GF-D8 (cell line): ENCODE results near the gene PLPP6.

Source experiments
- DNase-seq: peaks from one replicate; lab custom pipeline; 2025; lab: John Stamatoyannopoulos, UW

The PLPP6 gene

GRCh38 chr9:4662989-4663792, 1.1 kb downstream of the PLPP6 start:
- no peak for DNase-seq

DNA sequence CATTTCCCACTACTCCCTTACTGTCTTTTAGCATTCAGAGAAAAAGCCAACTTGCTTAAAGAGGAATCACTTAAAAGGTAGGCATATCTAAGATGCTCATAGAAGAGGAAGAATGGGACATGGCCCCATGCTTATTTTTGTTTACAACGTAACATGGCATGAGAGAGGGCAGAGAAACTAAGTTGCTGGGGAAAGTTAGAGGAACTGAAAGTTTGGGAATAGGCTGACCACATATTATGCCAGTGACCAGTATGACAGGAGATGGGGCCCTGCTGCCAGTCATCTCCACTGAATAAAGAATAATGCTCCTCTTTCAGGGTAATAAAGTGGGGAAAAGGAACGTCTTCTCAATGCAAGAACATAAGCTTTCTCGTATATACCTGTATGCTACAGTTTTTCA, 1.9 kb downstream of the PLPP6 start:
- no peak for DNase-seq

DNA sequence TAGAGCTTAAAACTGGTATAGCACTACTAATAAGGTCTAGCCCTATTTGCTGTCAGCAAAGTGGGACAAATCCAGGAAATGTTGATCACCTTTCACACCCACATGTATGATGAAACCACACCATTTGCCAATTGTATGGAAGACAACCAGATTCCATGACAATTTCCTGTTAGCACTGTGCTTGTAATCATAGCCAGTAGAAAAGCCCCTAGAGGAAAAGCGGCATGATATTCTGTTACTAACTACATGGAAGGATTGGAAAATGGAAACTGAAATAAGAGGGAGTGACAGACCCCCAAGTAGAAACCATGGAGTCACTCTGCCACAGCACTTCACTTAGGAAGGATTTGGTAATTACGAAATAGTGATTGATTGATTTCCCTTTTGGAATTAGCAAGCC, 3.3 kb downstream of the PLPP6 start:
- DNase-seq, result no peak

DNA sequence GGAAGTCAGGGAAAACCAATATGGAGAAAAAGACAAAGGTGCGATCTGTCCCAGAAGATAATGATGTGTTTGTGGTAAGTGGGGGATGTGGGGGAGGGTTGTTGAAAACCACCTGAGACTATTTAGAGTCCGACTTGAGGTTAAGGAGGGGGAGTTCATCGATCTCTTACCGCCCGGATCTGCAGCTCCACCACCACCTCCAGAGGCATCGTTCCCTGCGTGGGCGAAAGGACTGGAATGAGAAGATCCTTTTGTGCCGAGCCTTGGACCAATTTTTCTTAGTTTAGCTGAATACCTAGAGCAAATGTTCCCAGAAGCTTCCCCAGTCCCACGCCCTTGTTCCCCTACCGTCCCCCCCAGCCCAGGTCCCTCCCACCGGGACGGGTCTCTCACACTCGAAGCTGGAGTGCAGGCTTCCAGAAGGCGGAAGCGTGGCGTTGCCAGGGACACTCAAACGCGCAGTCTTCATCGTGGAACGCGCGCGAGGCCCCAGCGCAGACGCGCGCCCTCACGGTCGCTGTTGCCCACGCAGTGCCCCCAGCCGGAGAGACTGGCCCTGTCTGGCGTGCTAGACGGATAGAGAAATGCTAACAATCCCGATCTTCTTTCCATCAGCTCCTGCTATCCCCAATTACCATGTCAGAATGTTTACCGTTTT, 4.1 kb downstream of the PLPP6 start, which contains the start of gene SPATA6L:
Gene SPATA6L, minus strand, starts transcription at position 439 of the 658 bp plus-strand sequence. Its CDS starts 230 bp downstream, at position 209.
- no peak for DNase-seq

DNA sequence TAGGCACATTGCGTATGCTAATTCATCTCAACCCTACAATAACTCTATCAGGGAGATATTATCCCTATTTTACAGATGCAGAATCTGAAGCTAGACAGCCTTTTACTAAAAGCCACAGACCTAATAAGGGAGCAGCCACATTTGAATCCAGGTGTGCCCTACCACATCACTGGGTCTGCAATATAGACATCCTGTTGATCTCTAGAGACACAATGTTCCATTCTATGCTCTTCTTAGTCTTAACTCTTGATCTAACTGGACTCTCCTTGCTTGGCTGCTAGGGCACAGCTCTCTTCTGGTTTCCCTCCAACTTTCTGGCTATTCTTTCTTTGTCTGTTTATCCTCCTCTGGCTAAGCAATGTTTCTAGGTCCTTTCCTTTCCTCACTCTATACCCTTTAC, 5.6 kb downstream of the PLPP6 start:
- DNase-seq, result no peak

- DNase-seq, result no peak
Measured at GRCh38 chr9:4668604-4669003, 6.5 kb downstream of the PLPP6 start.

DNA sequence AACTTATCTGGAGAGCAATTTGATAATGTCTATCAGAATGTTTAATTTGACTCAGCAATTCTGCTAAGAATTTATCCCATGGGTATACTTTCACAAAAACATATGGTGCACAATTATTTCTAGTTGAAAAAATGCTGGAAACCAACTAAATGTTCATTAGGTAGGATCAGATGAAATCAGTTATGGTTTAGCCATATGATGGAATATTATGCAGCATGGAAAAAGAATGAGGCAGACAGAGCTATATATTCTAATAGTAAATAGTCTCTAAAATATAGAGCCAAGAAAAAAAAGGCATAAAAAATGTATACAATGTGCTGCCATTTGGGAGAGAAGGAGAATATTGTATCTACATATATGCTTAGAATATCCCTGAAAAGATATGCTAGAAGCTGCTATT, 7.8 kb downstream of the PLPP6 start:
- no peak for DNase-seq

GRCh38 chr9:4670591-4670990, 8.5 kb downstream of the PLPP6 start:
- peak; percentile 65 for DNase-seq

- no peak for DNase-seq
Measured at GRCh38 chr9:4671737-4672136, 9.6 kb downstream of the PLPP6 start.

DNA sequence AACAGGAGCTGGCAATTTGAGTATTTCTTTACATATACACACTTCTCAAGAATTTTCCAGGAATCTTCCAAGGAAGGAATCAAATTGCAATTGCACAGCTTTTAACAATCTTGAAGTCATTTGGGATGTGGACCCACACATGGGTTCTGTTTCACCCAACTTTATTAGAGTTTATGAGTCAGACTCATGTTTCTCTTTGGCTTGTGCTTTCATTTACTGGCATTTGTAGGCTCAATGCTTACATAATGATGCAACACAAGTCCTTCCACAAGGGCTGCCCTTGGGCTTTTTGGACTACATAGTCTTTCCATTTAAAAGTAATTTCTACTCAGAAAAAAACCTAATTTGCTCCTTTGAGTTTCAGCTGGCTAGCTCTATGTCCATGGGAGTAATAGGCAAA, 12.7 kb downstream of the PLPP6 start:
- DNase-seq, result no peak

DNA sequence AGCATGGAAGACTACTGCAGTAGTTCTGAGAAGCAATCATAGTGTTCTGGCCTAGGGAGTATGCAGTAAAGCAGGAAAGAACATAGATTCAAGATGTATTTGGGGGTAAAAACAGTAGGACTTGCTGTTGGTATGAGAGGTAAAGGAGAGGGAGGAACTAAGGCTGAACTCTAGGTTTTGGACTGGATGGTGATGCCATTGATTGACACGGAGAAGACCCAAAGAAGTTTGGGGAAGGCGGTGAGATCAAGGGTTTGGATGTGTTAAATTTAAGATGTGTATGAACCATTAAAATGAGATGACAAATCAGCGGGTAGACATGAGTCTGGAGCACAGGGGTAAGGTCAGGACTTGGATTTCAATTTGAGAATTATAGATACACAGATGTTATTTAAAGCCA, 15.3 kb downstream of the PLPP6 start:
- DNase-seq, result no peak

DNA sequence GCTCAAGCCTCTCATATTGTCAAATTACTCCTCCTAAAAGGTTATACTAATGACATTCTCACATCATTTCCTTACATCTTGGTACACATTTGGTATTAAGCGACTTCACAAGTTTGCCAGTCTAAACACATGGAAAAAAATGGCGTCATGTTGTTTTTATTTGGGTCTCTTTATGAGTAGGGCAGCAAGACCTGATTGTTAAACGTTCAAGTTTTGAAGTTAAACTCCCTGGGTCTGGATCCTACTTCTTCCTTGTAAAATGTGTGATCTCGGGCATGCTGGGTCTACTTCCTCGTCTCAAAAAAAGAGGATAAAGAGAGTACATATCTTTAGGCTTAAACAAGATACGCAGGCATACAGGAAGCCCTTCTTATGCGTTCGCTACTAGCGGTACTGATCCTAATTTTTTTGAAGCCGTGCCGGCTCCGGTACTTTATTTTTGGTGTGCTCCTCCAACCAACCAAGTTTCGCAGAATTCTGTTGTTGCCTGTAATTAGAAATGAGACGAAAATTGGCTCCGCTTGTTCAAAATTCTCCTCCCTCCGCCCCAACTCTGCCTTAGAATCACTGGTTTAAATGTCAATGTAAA, 16.7 kb downstream of the PLPP6 start:
- DNase-seq, result peak; percentile 43

DNA sequence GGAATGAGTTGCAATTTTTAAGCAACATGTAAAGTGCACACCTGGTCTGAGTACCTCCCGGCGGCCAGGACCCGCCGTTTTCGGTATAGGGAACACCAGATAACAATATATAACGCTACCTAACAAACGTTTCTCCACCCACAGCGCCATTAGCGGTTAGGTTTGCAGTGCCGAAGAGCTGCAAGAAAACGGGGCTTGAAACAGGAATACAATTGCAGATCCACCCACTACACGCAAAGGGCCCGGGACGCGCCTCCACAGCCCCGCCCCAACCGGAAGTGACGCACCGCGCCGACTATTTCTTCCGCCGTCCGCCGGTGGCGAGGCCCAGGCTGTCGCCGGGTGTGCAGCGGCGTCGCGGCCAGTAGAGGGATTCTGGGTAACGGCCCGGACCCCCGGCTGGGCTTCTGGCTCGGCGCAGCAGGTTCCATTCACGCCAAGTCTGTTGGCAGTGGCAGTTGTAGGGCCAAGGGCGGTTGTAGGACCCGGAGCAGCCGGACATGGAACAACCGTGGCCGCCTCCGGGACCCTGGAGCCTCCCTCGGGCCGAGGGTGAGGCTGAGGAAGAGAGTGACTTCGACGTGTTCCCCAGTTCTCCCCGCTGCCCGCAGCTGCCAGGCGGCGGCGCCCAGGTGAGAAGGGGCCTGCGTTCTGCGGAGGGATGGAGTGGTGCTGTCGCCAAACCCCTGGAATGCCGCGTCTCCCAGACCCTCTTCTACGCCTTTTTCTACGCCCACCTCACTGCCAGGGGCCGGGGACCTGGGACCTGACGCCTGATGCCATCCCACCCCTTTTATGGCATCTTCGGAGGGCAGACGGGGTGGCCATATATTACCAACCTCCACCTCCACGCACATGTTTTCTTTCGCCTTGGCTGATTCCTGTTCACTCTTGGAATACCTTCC, 17.4 kb downstream of the PLPP6 start, which contains the start of gene CDC37L1:
Gene CDC37L1, plus strand, starts transcription at position 302 of the 905 bp plus-strand sequence. Its CDS starts 199 bp downstream, at position 501.
- DNase-seq, result peak; percentile 91

DNA sequence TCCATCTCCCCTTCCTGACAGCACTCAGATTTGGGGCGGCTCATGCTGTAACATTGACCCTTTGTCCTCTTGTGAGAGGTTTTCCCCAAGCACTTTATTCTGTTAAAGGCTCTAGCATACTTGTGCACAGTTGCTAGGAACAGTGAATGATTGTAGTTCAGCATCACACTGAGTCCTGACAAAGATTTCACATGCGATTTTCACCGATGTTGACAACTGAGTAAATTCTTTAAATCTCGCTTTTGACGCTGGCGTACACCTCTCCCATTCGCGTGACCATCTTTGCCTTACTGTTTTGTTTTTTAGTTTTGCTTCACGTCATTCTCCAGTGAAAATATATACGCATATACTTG, 18.1 kb downstream of the PLPP6 start:
- DNase-seq, result no peak

GRCh38 chr9:4680750-4681149, 18.7 kb downstream of the PLPP6 start:
- no peak for DNase-seq

GRCh38 chr9:4684820-4685219, 22.7 kb downstream of the PLPP6 start:
- no peak for DNase-seq

DNA sequence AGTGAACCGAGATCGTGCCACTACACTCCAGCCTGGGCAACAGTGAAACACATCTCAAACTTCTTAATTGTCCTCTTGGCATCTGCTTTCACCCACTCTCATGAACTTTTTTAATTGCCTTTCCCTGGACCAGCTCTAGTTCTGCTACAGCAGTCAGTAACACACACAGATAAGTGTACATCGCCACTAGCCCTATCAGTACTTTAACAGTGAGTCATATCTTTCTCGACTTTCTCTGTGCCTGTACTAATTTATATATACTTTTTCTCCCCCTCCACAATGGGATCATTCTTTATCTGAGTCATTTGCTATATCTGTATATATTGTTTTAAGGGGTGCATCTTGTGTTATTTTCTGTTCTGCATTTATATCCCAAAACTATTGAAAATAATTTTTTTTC, 24.0 kb downstream of the PLPP6 start:
- no peak for DNase-seq

DNA sequence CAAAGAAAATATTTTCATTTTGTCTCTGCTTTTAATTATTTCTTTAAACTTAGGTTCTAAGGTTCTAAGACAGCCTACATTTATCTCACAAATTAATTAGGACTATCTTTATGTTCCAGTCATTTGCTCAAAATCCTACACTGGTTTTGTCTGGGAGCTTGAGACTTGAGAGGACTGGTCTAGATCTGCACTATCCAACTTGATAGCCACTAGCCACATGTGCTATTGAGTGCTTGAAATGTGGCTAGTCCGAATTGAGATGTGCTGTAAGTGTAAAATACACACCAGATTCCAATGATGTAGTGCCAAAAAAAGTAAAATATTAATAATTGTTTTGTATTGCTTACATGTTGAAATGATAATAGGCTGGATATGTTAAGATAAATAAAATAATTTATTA, 24.5 kb downstream of the PLPP6 start:
- no peak for DNase-seq

DNA sequence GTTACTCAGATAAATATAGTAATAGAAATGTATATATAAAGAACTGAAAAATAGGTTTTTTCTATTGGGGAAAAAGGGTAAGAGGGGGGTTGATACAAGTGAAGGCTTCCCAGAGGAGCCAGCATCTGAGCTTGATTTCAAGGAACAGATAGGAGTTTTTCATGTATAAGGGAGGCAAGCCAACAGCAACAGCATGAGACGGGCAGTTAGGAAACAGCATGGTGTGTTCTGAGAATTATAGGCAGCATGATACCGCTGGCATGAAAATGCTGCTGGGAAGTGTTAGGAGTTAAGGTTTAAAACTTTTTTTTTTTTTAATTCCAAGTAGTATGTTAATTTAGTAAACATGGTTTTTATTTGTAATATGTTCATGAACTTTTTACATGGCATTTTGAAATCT, 26.9 kb downstream of the PLPP6 start:
- no peak for DNase-seq

- DNase-seq, result no peak
Measured at GRCh38 chr9:4689687-4690104, 27.6 kb downstream of the PLPP6 start.

DNA sequence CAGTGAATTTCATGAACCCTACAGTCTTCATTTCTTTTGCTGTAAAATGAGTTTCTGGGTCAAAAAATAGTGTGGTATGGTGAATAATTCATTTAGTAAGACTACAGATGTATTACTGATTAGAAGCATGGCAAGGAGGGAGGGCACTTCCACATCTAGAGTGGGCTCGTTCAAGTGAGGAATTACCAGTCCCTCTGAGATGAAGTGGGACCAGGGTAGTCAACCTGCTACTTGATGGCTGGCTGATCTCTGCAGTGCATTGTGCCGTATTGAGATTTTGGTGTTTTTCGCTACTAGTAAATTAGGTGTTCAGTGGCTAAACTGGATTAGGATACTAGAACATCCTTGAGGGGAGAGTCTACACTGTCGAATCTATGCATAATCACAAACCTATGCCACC, 28.1 kb downstream of the PLPP6 start:
- DNase-seq, result no peak

DNA sequence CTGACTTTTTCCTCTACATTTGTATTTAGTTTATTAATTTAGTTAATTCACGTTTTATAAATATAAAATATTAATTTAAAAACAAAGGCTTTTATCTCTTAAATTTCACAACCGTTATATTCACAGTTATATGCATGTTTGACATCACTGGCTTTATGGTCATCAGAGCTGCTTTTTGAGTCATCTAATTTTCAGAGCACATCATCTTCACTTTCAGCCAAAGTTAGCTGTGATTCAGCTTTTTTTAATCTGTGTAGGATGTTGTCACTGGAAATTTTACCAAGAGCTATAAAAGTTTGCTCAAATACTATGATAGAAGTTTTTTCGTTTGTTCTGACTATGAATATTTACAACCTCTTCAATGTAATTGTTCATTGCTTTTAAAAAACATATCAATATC, 29.7 kb downstream of the PLPP6 start:
- no peak for DNase-seq
